Esophagus squamous epithelium (tissue), 4 donors: ENCODE measurements around the gene IRF2BP2.

ENCODE experiments used
- CTCF ChIP-seq, 6 experiments: fragments of 450-650 bp in 4 of 6; fragments of 200-600 bp in 2 of 6; sonication (generic) in 2 of 6; IDR thresholded peaks; one replicate each; pipeline ENCODE4 v1.5.1; 2016 to 2019; ENCODE audit warnings: antibody characterized with exemption in 6 of 6, mild to moderate bottlenecking in 4 of 6, moderate library complexity in 4 of 6
- POLR2A ChIP-seq, 4 donors: fragments of 450-650 bp; IDR thresholded peaks; one replicate each; pipeline ENCODE4 v1.6.1; 2017; ENCODE audit warnings: antibody characterized with exemption in 4 of 4, mild to moderate bottlenecking in 4 of 4, moderate library complexity in 3 of 4

GRCh38 chr1:234647758-234648157, 37.8 kb upstream of the IRF2BP2 start:
- TF ChIP-seq CTCF (IDR thresholded peaks at IDR 0.05) = no peak
- TF ChIP-seq POLR2A (IDR thresholded peaks at IDR 0.05) = no peak
